CD4-positive, alpha-beta memory T cell (primary cell): ENCODE measurements around the gene MBD3L3. TPM values are rescaled to one million over a fixed set of nuclear protein-coding genes. Genes with fewer than 3 reads are reported as not detected.

Experiments used
- CTCF ChIA-PET: fragments of 350-600 bp; sonication (Branson Sonifier 250); formaldehyde crosslinking; loops from one replicate; lab custom pipeline; 2021; ENCODE audit warnings: inconsistent platforms; ENCODE audit not compliant: partially characterized antibody; lab: Charles Lee
- POLR2A ChIA-PET: fragments of 350-600 bp; sonication (Branson Sonifier 250); formaldehyde crosslinking; loops from one replicate; lab custom pipeline; 2021; ENCODE audit not compliant: partially characterized antibody; lab: Charles Lee
- DNase-seq, 5 donors: peaks; one replicate each; pipeline versions ENCODE4 v3.0.0 to v3.0.0-alpha.2; 2020 to 2022; ENCODE audit warnings: mixed read lengths in 1 of 5
- H3K27ac ChIP-seq: one replicate; pipeline ENCODE4 v1.7.0; 2013; ENCODE audit warnings: low read depth, low read length
- H3K27me3 ChIP-seq: 2 replicates; pipeline ENCODE4 v1.7.0; 2013; ENCODE audit warnings: mild to moderate bottlenecking, low read length, moderate library complexity; ENCODE audit not compliant: insufficient read depth
- H3K36me3 ChIP-seq: 2 replicates; pipeline ENCODE4 v1.7.0; 2013; ENCODE audit warnings: mild to moderate bottlenecking, low read length, moderate library complexity; ENCODE audit not compliant: insufficient read depth
- H3K4me1 ChIP-seq: 2 replicates; pipeline ENCODE4 v1.7.0; 2013; ENCODE audit warnings: mild to moderate bottlenecking, low read length, moderate library complexity; ENCODE audit not compliant: insufficient read depth
- H3K4me3 ChIP-seq, 2 donors: one replicate each; pipeline ENCODE4 v1.7.0; 2013; ENCODE audit warnings: low read length in 2 of 2, mild to moderate bottlenecking in 1 of 2
- H3K9me3 ChIP-seq, 2 donors: one replicate each; pipeline ENCODE4 v1.7.0; 2013; ENCODE audit warnings: low read length in 2 of 2, control low read depth in 1 of 2; ENCODE audit not compliant: control insufficient read depth in 1 of 2
- H3K27ac Mint-ChIP-seq, 7 donors: one replicate each; pipeline ENCODE4 v1.8.0; 2020 to 2021; ENCODE audit warnings: mixed read lengths in 7 of 7, mild to moderate bottlenecking in 6 of 7, inconsistent platforms in 3 of 7, moderate library complexity in 3 of 7
- H3K27me3 Mint-ChIP-seq, 2 donors: one replicate each; pipeline ENCODE4 v1.8.0; 2020 to 2021; ENCODE audit warnings: mixed read lengths in 2 of 2
- H3K36me3 Mint-ChIP-seq, 2 donors: one replicate each; pipeline ENCODE4 v1.8.0; 2020 to 2021; ENCODE audit warnings: mixed read lengths in 2 of 2, inconsistent platforms in 1 of 2, mild to moderate bottlenecking in 1 of 2
- H3K4me1 Mint-ChIP-seq, 4 donors: one replicate each; pipeline ENCODE4 v1.8.0; 2020 to 2021; ENCODE audit warnings: mixed read lengths in 4 of 4, mild to moderate bottlenecking in 1 of 4
- H3K4me3 Mint-ChIP-seq, 8 donors: one replicate each; pipeline ENCODE4 v1.8.0; 2020 to 2021; ENCODE audit warnings: mixed read lengths in 8 of 8, mild to moderate bottlenecking in 7 of 8, moderate library complexity in 6 of 8, inconsistent platforms in 3 of 8
- H3K9me3 Mint-ChIP-seq, 8 donors: one replicate each; pipeline ENCODE4 v1.8.0; 2020 to 2021; ENCODE audit warnings: mixed read lengths in 8 of 8, mild to moderate bottlenecking in 5 of 8, inconsistent platforms in 3 of 8, moderate library complexity in 1 of 8
- intact Hi-C: fragments of 100-400 bp; cut with micrococcal nuclease; formaldehyde crosslinking; loops from one replicate; pipeline ENCODE4 v1.15.1; 2023
- polyA plus RNA-seq, 2 donors: library from polyadenylated mRNA; unstranded; fragments of 300-500 nt; fragmentation: Illumina TruSeq; gene quantifications; one replicate each; pipeline ENCODE4 v1.2.3, GENCODE V29; 2021
- total RNA-seq, 2 experiments: library from RNA; stranded (reverse); gene quantifications; one replicate each; pipeline ENCODE4 v1.2.3, GENCODE V29; 2021

MBD3L3 gene
- total and polyA plus RNA-seq, 4 experiments from 2014 or later: not detected

DNA sequence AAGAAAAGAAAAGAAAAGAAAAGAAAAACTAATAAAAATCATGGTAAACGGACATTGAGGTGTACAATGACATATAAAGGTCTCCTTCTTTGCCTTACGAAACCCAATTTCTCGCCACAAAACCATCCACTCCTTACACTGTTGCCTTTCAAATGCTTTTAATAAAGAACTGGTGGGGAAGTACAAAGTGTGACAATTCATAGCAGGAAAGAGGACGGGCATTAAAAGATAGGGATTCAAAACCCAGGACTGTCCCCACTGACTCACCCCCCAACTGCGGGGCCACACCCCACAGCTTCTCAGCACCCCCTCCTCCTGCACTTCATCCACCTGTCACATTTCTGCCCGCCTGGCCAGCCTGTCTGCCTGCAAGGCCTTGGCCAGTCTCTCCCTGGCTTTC lies 39.6 kb downstream of the MBD3L3 start:
- no peak overlapping the region for H3K4me3 ChIP-seq
- no peaks in the 10 kb centered on the region for H3K27me3 ChIP-seq
- ChIA-PET CTCF (no interaction called here), POLR2A (no interaction called here)
- no peak overlapping the region for H3K27ac ChIP-seq
- Mint-ChIP-seq H3K36me3 (no peaks in the 10 kb centered on the region), H3K27ac (no peak overlapping the region), H3K9me3 (no peaks in the 10 kb centered on the region), H3K4me3 (no peak overlapping the region), H3K27me3 (no peaks in the 10 kb centered on the region), H3K4me1 (peaks cover under 1 to 13% (median 5%) of the 10 kb centered on the region in 4 donors)
- DNase-seq: no peak
- H3K9me3 ChIP-seq: no peaks in the 10 kb centered on the region
- intact Hi-C loops: no loop called here
- no peaks in the 10 kb centered on the region for H3K36me3 ChIP-seq
- peaks cover 5% of the 10 kb centered on the region for H3K4me1 ChIP-seq

DNA sequence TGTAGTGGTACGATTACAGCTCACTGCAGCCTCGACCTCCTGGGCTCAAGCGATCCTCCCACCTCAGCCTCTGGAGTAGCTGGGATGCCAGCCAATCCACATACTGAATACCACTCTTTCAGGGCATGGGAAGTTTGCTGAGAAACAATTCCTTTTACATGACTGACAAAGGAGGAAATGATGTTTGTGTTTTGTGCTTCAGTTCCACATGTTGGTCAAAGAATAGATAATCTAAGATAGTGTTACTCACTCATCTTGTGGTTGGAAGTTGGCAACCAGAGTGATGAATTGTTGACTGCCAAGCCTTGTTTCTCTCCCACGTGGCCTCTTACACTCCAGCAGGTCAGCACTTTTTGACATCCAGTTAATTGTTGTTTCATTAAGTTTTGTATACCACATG lies 44.8 kb downstream of the MBD3L3 start:
- no peak overlapping the region for H3K4me3 ChIP-seq
- Mint-ChIP-seq H3K4me3 (peak overlapping the region in 6 of 8 donors; percentile 4 to 68 (median 30)), H3K27me3 (no peaks in the 10 kb centered on the region), H3K4me1 (peaks cover 24 to 54% (median 35%) of the 10 kb centered on the region in 4 donors), H3K9me3 (no peaks in the 10 kb centered on the region), H3K36me3 (no peaks in the 10 kb centered on the region), H3K27ac (peak overlapping the region; percentile 33 to 89 (median 53))
- POLR2A ChIA-PET: interaction anchor here (0.7 to 0.8 kb wide), 2 partner anchors 24 to 56 kb away, joined by 3 to 4 read pairs; partner anchors contain the start of gene ZNF557
- H3K36me3 ChIP-seq: no peaks in the 10 kb centered on the region
- H3K27me3 ChIP-seq: no peaks in the 10 kb centered on the region
- peak in 1 of 5 donors; percentile 17 for DNase-seq
- H3K27ac ChIP-seq: no peak overlapping the region
- intact Hi-C loops: no loop called here
- CTCF ChIA-PET: interaction anchor here (1.4 kb wide), 1 partner anchor 71 kb away, joined by 3 read pairs; no protein-coding TSS in a partner anchor
- H3K4me1 ChIP-seq: peaks cover 38% of the 10 kb centered on the region
- no peaks in the 10 kb centered on the region for H3K9me3 ChIP-seq

DNA sequence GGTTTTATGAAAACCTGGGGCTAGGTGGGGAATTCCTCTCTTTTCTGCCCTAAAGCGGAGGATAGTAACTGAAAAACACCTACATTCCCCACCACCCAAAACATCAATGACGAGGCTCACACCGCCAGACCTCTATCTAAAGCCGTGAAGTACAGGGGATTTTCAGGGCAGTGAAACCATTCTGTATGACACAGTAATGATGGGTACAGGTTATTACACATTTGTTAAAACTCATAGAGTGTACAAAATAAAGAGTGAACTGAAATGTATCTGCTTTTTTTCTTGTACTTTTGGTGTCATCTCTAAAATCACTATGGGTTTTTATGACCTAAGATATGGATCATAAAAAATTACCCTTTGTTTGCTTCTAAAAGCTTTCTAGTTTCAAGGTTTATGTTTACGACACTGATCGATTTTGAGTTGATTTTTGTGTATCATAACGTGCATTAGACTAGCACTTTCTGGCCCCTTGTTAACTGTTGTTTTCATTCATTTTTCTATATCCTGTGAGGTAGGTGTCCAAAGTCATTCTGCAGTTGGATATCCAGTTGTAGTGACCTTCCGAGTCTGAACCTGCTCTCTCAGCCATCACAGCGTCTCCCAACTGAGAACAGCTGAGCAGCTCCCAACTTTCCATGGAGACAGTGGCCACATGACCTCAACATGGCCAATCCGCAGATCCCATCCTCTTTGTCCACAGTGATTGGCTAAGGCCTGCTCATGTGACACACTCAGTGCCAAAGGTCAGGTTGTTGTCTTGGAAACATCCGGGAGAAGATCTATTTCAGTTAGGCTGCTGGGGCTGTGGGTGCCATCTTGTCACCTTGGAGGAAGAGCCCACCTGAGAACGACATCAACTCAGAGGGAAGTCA lies 47.5 kb downstream of the MBD3L3 start:
- intact Hi-C loops: no loop called here
- Histone ChIP-seq H3K9me3 (no peaks in the 10 kb centered on the region), H3K27ac (no peak overlapping the region), H3K36me3 (no peaks in the 10 kb centered on the region), H3K4me1 (peaks cover 48% of the 10 kb centered on the region), H3K27me3 (no peaks in the 10 kb centered on the region), H3K4me3 (no peak overlapping the region)
- peak overlapping the region in 3 of 8 donors; percentile 29 to 48 (median 45) for H3K4me3 Mint-ChIP-seq
- no peaks in the 10 kb centered on the region for H3K27me3 Mint-ChIP-seq
- peaks cover 0 to 5% (median 0%) of the 10 kb centered on the region in 8 donors for H3K9me3 Mint-ChIP-seq
- POLR2A ChIA-PET: no interaction called here
- H3K27ac Mint-ChIP-seq: peak overlapping the region in 1 of 7 donors; percentile 22
- DNase-seq: no peak
- peaks cover 33 to 75% (median 50%) of the 10 kb centered on the region in 4 donors for H3K4me1 Mint-ChIP-seq
- CTCF ChIA-PET: no interaction called here
- no peaks in the 10 kb centered on the region for H3K36me3 Mint-ChIP-seq

DNA sequence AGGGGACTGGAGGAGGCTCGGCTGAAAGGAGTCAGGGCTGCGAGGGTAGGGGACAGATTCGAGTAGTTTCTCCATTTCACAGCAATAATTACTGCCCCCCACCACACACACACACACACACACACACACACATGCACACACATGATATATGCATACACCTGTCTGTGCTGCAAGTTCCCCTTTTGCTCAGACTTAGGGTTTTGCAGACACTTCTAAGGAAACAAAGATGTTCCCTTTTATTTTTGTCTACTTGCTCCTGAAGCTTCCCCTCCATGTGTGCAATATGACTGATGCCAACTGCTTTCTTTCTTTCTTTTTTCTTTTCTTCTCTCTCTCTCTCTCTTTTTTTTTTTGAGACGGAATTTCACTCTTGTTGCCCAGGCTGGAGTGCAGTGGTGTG lies 50.6 kb downstream of the MBD3L3 start:
- Histone ChIP-seq H3K36me3 (no peaks in the 10 kb centered on the region), H3K27ac (no peak overlapping the region), H3K27me3 (no peaks in the 10 kb centered on the region), H3K9me3 (no peaks in the 10 kb centered on the region), H3K4me1 (peaks cover 33% of the 10 kb centered on the region), H3K4me3 (no peak overlapping the region)
- peaks cover 0 to 5% (median 0%) of the 10 kb centered on the region in 8 donors for H3K9me3 Mint-ChIP-seq
- H3K4me3 Mint-ChIP-seq: peak overlapping the region in 1 of 8 donors; percentile 6
- ChIA-PET CTCF (no interaction called here), POLR2A (interaction anchor here (0.6 to 2.1 kb wide), 2 partner anchors 61 to 139 kb away, joined by 3 to 9 read pairs; partner anchors contain the start of gene ZNF557)
- intact Hi-C loops: no loop called here
- DNase-seq: no peak
- H3K27ac Mint-ChIP-seq: peak overlapping the region in 1 of 7 donors; percentile 41
- H3K36me3 Mint-ChIP-seq: no peaks in the 10 kb centered on the region
- H3K27me3 Mint-ChIP-seq: no peaks in the 10 kb centered on the region
- peaks cover 28 to 66% (median 41%) of the 10 kb centered on the region in 4 donors for H3K4me1 Mint-ChIP-seq

Other genes with a start within 250 kb of the MBD3L3 start
- 10 to 100 TPM in 1 of 2 experiments, 1 to 10 TPM in 1; 8.5 to 10.0 TPM for gene ADGRE1, start 171.1 kb downstream of the MBD3L3 start, total RNA-seq
- gene ADGRE1, start 171.1 kb downstream of the MBD3L3 start, polyA plus RNA-seq: 10 to 100 TPM in 1 of 2 donors, 1 to 10 TPM in 1; 2.9 to 10.6 TPM
- not detected for gene MBD3L2B, start 37.2 kb downstream of the MBD3L3 start, total RNA-seq
- not detected for gene MBD3L2B, start 37.2 kb downstream of the MBD3L3 start, polyA plus RNA-seq
- gene MBD3L5, start 28.1 kb downstream of the MBD3L3 start, total RNA-seq: not detected
- gene MBD3L5, start 28.1 kb downstream of the MBD3L3 start, polyA plus RNA-seq: not detected
- not detected for gene MBD3L4, start 18.5 kb downstream of the MBD3L3 start, total RNA-seq
- gene MBD3L4, start 18.5 kb downstream of the MBD3L3 start, polyA plus RNA-seq: not detected
- gene MBD3L2, start 9.4 kb downstream of the MBD3L3 start, total RNA-seq: not detected
- gene MBD3L2, start 9.4 kb downstream of the MBD3L3 start, polyA plus RNA-seq: not detected
- 10 to 100 TPM; 32.3 to 33.2 TPM for gene ZNF557, start 11.0 kb upstream of the MBD3L3 start, total RNA-seq
- 1 to 10 TPM in 1 of 2 donors, under 1 TPM in 1; 0.94 to 9.8 TPM for gene ZNF557, start 11.0 kb upstream of the MBD3L3 start, polyA plus RNA-seq
- 1 to 10 TPM; 1.2 to 2.2 TPM for gene INSR, start 235.7 kb upstream of the MBD3L3 start, total RNA-seq
- gene INSR, start 235.7 kb upstream of the MBD3L3 start, polyA plus RNA-seq: under 1 TPM; 0.06 to 0.13 TPM